GM21390 (cell line): ENCODE results near the gene DAZAP1.
A peak's percentile ranks its signal among the peaks of the same experiment; 100 is the strongest.
"Not testable (repeated sequence)": the region's sequence is repeated elsewhere in the genome, so short reads cannot be mapped to it uniquely, and the experiment has no call there.

ENCODE experiments used
- ATAC-seq: cut with Tn5 transposase; IDR thresholded peaks from one replicate; pipeline ENCODE4 v1.9.1; 2021; ENCODE audit not compliant: unreplicated experiment

DAZAP1 gene

DNA sequence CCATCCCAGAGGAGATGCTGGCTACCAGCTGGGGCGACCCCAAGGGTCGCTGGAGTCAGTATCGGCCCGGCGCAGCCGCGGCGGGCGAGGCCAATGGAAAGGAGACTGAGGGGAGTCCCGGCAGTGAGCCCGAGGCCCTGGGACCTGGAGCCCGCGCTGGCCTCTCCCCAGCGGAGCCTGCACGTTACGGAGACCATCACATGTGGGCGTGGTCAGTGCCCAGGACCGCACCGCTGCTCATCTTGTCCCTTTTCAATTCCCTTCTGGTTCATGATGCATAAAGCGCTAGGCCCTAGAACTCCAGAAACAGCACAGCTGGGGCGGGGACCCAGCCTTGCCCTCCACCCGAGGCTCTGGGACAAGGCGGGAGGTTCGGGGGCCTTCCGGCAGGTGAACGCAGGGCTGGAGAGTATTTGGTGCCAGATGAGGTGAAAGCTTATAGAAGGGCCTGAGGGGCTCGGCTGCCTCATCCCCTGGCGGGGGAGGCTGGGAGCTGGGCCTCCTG, 63.7 kb downstream of the DAZAP1 start:
- ATAC-seq = no peak

DNA sequence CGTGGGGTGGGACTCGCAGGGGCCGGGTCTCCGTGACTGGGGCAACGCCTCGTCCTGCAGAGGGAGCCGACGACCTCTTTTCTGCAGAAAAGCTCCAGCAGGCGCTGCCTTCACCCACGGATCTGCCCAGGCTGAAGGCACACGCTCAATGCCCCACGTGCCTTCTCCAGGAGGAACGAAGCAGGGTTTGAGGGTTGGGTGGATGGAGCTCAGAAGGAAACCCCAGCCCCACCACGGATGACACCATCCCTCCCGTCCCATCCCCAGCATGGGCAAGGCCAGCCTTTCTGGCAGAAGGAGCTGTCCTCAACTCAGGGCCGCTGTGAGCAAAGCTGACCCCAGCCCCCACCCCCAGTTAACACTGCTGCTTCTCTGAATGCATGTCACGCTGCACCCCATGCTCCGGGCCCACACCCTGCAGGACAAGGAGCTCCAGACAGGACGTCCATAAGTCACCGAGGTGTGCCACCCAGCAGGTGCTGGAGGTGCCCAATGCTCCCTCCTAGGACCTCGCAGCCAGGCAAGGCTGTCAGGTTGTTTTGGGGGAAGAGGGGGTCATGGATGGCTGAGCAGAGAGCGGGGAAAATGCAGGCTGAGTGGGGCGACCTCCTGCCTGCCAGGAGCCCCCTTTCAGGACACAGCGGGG, 64.3 kb downstream of the DAZAP1 start:
- no peak for ATAC-seq

DNA sequence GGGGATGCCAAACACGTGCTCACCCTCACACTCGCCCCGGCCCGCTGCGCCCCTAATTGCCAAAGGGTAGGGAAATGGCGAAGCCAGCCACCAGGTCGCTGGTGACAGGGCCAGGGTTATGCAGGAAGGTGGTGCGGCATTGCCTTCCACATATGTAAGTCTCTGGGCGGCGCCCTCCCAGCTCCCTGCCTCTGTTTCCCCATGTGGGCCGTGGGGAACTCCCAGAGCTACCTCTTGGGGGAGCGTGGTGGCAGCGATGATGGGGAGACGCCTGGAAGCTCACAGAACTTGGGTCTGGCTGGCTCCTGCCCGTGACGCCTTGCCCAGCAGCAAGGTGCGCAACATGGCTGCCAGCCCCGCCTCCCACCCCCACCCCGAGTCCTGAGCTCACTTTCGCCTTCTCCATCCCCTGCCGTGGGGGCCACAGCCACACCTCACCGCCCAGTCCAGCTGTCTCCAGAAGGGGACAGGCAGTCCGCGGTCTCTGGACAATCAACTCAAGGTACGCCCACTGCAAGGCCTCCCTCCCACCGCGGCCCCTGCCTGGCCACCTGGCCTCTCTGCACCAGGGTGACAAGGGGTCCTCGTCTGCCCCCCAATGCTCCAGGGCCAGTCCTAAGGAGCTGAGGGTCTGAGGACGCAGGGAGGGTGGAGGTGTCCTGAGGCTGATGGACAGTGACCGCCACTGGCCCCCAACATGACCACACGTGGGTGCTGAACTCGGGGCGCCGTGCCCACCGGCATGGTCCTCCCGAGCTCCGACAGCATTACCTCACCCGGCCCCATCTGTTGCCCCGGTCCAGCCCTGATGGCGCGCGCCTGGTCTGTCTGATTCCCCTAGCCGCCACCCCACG, 65.1 kb downstream of the DAZAP1 start:
- no peak for ATAC-seq

DNA sequence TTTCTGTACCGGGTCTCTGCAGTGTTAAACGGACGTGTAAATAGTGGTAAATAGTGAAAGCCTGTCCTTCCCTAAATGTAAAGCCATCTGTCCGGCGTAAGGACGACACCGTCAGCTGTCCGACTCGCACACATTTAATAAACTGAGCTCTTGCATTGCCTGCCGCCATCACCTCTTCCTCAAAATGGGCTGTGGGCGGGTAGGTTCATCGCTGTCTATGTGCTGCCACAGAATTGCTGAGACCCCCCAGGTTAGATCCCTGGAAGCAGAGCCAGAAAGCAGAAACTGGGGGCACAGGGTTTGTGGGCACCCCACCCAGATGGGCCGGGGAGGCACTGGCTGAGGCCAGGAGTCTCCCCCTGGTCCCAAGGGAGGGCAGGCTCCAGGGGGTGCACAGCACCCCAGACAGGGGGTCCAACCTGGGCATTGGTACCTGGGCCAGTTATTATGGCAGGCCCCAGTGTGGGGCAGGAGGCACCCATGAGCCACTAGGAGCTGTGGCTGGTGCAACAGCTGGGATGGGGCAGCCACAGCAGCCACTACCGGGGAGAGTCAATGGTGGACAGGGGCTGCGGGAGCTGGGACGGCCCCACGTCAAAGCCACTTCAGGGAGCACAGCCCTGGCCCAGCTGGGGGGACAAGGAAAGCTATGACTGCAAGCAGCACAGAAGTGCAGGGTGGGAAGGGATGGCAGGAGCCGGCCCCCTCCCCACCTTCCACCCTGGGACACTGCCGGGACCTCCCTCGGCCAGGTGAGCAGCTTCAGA, 65.9 kb downstream of the DAZAP1 start:
- no peak for ATAC-seq

DNA sequence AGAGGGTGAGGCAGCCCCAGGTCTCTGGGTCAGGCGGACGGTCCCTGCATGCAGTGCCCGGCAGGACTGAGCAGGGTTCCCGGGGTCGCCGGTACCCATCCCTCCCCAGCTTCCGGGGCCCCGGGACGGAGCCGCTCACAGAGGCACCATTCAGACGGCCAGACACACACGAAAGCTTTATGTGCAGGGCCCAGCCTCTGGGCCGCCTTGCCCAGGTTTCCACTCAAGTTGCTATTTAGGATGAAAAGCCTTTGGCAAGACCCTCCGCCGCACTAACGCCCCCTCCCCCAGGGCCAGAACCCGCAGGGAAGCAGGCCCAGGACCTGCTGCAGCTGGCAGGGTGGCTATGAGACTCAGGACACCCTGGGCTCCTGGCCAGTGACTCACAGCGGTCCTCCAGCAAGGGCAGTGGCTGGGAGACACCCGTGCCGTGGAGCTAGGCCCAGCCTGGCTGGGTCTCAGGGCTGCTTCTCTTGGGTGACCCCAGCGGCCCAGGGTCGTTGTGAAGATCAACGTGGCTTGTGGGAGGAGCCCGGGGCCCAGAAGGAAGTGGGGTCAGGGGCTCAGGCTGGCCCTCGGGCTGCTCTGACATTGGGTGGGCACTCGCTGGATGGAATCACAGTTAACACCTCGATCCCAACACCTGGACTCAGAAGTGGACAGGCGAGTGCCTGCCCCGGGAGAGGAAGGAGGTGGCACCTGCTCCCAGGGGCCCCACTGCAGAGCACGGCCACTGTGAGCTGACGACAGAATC, 66.8 kb downstream of the DAZAP1 start:
- no peak for ATAC-seq

DNA sequence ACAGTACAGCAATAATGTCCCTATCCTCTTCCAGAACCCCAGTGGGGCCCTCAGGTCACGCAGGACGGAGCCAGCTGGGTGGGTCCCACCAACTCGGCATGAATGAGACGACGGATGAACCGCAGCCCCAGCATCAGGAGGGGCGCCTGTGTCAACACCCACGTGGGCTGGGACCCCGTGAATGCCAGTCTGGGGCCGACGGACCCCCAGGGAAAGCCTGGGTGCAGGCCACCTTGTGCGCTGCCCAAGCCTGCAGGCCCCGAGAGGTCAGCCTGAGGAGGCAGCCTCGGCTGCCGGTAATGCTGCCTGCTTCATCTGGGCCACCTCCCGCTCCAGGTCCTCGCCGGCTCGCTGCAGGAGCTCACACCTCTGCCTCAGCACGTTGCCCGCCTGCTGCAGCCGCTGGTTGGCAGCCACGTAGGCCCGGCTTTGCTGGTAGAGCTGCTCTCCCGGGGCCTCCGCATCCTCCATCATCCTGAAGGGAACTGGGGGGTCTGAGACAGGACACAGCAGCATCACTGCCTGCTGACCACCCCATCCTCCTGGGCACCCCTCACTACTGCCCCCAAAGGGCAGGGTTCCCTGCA, 67.5 kb downstream of the DAZAP1 start:
- no peak for ATAC-seq

DNA sequence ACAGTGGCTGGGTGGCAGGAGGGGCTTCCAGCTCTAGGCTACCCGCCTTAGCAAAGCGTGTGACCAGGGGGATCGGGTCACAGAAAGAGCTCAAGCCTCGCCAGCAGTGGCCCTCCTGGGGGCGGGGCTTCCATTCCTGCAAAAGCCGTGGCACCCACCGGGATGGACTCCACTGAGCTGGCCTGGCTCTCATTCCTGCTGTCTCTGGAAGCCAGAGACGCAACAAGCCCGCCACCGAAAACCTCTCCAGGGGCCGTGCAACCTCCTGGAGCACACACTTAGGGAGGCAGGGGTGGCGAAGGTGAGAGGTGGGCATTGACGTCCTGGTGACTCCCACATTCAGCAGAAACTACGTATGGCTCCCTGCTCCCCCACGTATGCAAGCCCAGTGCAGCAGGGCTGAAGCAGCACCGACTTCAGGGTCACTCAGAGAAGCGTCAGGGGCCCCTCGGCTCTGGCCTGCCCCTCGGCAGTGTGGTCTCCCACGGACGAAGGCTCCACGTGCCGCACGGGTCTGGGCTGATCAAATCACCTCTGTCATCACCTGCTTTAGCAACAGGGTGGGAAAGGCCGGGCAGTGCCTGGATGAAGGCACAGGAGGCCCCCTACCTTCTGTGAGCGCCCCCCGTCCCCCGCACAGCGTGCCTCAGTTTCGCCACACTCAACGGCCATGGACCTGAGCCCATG, 68.5 kb downstream of the DAZAP1 start:
- ATAC-seq = no peak

DNA sequence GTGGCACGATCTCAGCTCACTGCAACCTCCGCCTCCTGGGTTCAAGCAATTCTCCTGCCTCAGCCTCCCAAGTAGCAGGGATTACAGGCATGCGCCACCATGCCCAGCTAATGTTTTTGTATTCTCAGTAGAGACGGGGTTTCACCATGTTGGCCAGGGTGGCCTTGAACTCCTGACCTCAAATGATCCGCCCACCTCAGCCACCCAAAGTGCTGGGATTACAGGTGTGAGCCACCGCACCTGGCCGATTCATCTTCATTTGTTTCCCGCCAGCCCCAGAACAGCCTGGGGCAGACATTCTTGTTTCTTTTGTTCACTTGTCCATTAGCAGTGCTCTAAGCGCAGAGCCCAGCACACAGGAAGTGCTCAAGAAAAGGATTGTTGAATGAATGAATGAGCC, 69.7 kb downstream of the DAZAP1 start:
- ATAC-seq = not testable (repeated sequence)

DNA sequence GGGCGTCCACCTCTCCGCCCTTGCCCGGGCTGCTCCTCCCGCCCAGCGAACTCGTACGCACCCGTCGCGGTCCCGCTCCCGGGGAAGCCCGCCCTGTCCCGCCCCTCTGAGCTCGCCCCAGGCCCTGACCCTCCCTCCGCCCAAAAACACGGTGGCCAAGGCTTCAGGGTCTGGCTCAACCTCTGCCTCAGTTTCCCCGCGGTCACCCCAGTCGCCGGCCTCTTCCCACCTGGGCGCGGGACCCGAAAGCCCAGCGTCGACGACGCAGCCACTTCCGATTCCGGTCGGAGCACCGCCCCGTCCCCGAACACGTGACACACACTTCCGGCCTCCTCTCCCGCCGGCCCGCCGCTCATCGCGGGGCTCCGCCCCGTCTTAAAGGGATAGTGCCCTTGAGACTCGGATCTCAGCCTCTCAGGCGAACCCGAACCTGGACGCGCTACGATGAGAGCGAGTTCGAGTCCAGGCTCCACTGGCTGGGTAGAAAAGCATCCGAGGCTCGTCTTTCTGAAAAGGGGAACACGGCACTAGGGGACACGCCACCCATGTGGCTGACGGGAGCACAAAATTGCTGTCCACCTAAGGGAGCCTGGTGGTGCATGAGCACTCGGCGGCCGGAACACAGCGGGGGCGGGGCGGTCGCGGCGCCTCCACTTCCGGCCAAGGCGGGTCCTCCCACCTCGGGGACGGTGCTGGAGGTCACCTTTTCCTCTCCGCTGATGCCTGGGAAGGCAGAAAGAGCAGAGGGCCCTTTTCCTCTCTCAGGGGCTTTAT, 71.7 kb downstream of the DAZAP1 start, which contains the start of gene C19orf25:
C19orf25 (minus strand) TSS at position 282 of the 774 bp plus-strand sequence. CDS start 312 bp downstream, outside the sequence.
- ATAC-seq = peak; percentile 75

DNA sequence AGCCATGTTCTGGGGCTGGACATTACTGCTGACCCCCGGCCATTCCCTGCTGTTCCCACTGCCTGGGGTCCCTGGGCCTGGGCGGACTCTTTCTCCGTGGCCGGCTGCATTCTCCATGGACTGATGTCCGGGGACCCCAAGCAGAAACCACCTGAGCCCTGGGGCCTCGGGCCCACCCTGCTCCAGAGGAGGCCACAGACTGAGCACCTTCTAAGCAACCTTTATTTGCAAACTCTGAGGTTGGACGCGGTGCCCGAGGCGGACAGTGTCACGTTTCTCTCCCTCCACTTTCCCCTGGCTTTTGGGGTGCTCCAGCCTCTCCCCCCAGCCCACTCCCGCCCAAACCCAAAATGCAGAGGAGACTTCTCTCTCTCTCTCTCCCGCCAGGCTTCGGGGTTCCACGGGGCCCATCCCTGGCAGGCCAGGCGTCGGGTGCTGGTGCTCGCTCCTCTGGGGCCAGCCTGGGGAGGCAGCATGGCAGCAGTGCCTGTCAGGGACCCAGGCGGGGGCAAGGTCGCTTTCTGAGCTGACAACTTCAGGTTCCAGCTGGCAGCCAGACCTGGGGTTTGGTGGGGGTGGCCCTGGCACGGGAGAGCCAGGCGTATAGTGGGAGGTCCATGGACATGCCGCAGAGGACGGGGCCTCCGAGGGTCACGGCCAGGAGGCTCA, 74.0 kb downstream of the DAZAP1 start:
- ATAC-seq = no peak

DNA sequence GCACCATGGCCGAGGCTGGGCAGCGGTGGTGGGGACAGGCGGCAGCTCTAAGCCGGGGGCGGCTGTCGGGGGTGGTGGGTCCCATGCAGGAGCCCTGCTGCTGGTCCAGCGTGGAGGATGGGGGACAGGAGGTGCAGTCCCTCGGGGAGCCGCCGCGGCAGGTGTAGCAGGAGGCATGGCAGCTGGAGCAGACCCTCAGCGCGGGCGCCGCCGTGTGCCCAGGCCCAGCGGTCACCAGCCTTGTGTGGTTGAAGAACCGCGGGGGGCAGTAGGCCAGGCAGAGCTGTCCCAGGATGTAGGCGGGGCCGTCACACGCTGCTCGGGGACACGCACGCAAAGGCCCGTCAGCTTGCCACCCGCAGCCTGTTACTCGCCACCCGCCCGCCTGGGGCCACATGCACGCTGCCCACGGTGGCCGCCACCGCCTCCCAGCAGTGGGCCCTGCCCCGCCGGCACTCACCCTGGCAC, 74.5 kb downstream of the DAZAP1 start:
- ATAC-seq = no peak

DNA sequence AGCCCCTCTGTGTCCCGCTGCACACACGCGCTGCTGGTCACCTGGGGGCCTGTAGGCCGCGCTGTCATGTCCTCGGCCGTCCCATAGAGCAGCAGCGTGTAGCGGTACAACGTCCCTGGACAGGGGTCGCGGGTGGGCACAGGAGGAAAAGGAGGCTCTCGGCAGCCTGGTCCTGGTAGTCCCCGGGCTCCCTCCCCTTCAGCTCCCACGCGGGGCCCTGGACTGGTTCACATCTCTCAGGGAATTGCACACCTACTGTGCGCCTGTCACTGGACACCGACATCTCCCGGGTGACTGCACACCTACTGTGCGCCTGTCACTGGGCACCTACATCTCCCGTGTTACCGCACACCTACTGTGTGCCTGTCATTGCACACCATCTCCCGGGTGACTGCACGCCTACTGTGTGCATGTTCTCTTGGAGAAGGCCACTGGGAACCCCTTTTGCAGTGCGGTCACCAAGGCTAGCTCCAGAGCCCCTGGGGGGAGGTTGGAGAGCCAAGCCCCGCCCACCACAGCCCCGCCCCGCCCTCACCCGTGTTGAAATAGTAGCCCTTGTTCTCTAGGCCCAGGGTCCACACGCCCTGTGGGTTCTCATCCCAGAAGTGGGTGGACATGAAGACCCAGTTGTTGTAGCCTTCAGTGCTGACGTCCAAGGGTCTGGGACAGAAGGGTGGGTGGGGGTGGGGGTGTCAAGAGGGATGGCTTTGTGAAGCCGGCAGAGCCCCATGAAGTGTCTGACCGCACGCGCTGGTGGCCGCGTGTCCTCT, 75.2 kb downstream of the DAZAP1 start:
- ATAC-seq = no peak

DNA sequence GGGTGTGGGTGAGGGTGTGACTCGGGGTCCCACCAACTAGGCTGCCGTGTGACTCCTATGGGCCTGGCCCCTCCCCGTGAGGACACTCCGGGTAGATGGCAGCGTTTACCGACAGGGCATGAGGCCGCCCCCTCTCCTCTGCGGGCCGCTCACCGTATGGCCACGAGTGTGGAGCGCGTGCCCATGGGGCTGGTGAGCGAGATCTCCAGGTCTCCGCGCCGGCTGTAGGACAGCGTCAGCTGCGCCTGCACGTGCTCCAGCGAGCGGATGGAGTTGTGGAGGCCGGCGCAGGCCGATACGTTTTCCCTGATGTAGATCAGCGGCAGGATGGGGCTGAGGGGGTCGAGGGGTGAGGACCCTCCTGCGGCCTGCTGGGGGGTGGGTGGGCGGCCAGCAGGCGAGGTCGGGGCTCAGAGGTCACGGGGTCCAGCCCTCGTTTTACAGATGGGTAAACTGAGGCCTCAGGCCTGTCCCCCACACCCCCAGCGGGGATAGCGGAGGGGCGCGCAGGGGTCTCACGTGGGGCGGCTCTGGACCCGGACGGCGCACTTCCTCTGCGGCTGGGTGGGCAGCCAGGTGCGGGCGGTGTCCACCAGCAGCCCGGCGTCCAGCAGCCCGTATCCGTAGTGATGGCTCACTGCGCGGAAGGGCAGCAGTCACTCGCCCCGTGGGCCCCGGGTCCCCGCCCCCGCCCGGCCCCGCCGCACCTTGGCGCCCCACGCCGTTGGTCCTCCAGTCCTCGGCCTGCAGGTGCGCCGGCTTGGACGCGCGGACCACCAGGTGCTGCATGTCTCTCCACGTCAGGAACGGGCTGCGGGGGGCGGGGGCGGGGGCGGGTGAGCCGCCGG, 76.0 kb downstream of the DAZAP1 start:
- ATAC-seq = no peak

DNA sequence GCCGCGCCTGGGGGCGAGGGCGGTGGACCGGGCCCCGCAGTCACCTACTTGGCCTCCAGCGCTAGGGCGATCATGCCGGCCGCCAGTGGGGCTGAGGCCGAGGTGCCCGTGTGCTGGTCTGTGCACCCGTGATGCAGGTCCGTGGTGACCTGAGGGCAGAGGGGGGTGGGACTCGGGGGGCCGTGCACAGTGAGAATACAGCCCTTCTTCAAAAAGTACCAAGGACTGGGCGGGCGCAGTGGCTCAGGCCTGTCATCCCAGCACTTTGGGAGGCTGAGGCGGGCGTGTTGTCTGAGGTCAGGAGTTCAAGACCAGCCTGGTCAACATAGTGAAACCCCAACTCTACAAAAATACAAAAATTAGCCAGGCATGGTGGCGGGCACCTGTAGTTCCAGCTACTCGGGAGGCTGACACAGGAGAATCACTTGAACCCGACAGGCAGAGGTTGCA, 76.6 kb downstream of the DAZAP1 start:
- ATAC-seq = no peak
